Sigmoid colon (tissue), 7 donors: ENCODE data around the gene ANKRD60. TPM values are rescaled to one million over a fixed set of nuclear protein-coding genes. Genes with fewer than 3 reads are reported as not detected.

Experiments used
- DNase-seq: peaks from one replicate; pipeline ENCODE4 v3.0.0-alpha.2; 2019
- H3K27ac ChIP-seq, 4 donors: fragments of 200-600 bp; sonication (generic); one replicate each; pipeline ENCODE4 v1.5.1; 2016 to 2019; ENCODE audit warnings: mild to moderate bottlenecking in 1 of 4
- H3K27me3 ChIP-seq, 3 donors: fragments of 200-600 bp; sonication (generic); one replicate each; pipeline ENCODE4 v1.5.1; 2019; ENCODE audit warnings: mild to moderate bottlenecking in 1 of 3
- H3K36me3 ChIP-seq, 4 donors: fragments of 200-600 bp; sonication (generic); one replicate each; pipeline ENCODE4 v1.5.1; 2016 to 2019
- H3K4me1 ChIP-seq, 4 donors: fragments of 200-600 bp; sonication (generic); one replicate each; pipeline ENCODE4 v1.5.1; 2017 to 2019
- H3K4me3 ChIP-seq, 4 donors: fragments of 200-600 bp; sonication (generic); one replicate each; pipeline ENCODE4 v1.5.1; 2017 to 2019; ENCODE audit warnings: mild to moderate bottlenecking in 2 of 4, moderate library complexity in 1 of 4
- H3K9me3 ChIP-seq, 4 donors: fragments of 200-600 bp in 3 of 4; sonication (generic) in 3 of 4; one replicate each; pipeline versions ENCODE4 v1.5.1 to v1.6.1; 2013 to 2019
- EP300 ChIP-seq, 4 donors: sonication (generic); formaldehyde crosslinking; IDR thresholded peaks; one replicate each; pipeline ENCODE4 v1.6.1; 2017; ENCODE audit warnings: antibody characterized with exemption in 4 of 4
- POLR2A ChIP-seq, 2 donors: fragments of 450-650 bp; IDR thresholded peaks; one replicate each; pipeline ENCODE4 v1.6.1; 2016; ENCODE audit warnings: antibody characterized with exemption in 2 of 2, mild to moderate bottlenecking in 2 of 2, moderate library complexity in 2 of 2
- POLR2AphosphoS5 ChIP-seq, 4 donors: sonication (generic); formaldehyde crosslinking; IDR thresholded peaks; one replicate each; pipeline ENCODE4 v1.6.1; 2017; ENCODE audit warnings: antibody characterized with exemption in 4 of 4
- WGBS, 2 donors: extraction: QIAGEN DNeasy Blood & Tissue Kit; methylation state at CpG; one replicate each; pipeline ENCODE4 v1.1.7; 2013; 5-methylcytosine and 5-hydroxymethylcytosine counted together
- intact Hi-C: fragments of 100-400 bp; cut with DNase I; formaldehyde crosslinking; loops from one replicate; pipeline ENCODE4 v1.15.1; 2023
- polyA plus RNA-seq, 3 donors: library from polyadenylated mRNA; stranded (reverse); fragments of 200-250 nt; gene quantifications; one replicate each; pipeline ENCODE4 v1.2.3, GENCODE V29; 2013
- total RNA-seq, 4 donors: library from RNA; depleted of rRNA; stranded (reverse); fragments of >200 nt; gene quantifications; one replicate each; pipeline ENCODE4 v1.1.0, GENCODE V29; 2016
- TF ChIP-seq, protein P1 (sequence below), 4 experiments: fragments of 450-650 bp in 3 of 4; fragments of 200-600 bp in 1 of 4; IDR thresholded peaks; one replicate each; pipeline ENCODE4 v1.5.1; 2016 to 2019; ENCODE audit warnings: antibody characterized with exemption in 4 of 4, mild to moderate bottlenecking in 3 of 4, moderate library complexity in 2 of 4
- donor health status: healthy with polysubstance abuse.
- donor health status: Bipolar disorder and iron deficiency.
- donor health status: healthy.

The ANKRD60 gene
- total and polyA plus RNA-seq, 7 donors = 0.82 TPM; not detected in 6

DNA sequence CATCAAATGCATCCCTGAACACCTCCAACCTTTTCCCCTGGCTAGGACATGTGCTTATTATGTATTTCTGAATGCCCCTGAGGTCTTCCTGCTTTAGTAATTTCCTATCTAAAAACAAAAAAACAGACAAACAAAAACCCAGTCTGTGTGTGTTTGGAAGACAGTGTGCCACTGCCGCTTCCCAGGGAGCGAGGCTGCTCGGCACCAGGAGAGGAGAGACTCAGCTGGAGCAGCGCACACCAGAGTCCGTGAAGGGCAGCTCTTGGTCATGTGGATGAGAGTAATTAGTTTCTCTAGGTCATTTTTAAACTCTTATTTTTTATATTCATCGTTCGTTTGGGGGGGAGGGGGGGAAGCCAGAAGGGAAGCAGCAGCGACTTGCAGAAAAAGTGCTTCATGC, 10.0 kb upstream of the ANKRD60 start:
- H3K27me3 ChIP-seq = no peaks in the 10 kb centered on the region
- peaks cover 0 to 11% (median 3%) of the 10 kb centered on the region in 4 donors for H3K4me1 ChIP-seq
- H3K36me3 ChIP-seq = peaks cover 9 to 59% (median 22%) of the 10 kb centered on the region in 4 donors
- intact Hi-C loops = loop anchor here (5.0 to 10.0 kb wide), 3 partner anchors 614 to 986 kb away; partner anchors contain the start of genes GNAS and GNAS-AS1
- WGBS, 2 donors = 90 to 92% methylated on average over 8 of the region's 8 CpGs
- no peak overlapping the region for H3K27ac ChIP-seq
- H3K4me3 ChIP-seq = no peak overlapping the region
- DNase-seq = no peak
- no peaks in the 10 kb centered on the region for H3K9me3 ChIP-seq
- no peak for TF ChIP-seq POLR2A (IDR thresholded peaks at IDR 0.05)
- TF ChIP-seq EP300 (IDR thresholded peaks at IDR 0.05) = no peak
- TF ChIP-seq POLR2AphosphoS5 (IDR thresholded peaks at IDR 0.05) = no peak
- TF ChIP-seq, protein P1, sequence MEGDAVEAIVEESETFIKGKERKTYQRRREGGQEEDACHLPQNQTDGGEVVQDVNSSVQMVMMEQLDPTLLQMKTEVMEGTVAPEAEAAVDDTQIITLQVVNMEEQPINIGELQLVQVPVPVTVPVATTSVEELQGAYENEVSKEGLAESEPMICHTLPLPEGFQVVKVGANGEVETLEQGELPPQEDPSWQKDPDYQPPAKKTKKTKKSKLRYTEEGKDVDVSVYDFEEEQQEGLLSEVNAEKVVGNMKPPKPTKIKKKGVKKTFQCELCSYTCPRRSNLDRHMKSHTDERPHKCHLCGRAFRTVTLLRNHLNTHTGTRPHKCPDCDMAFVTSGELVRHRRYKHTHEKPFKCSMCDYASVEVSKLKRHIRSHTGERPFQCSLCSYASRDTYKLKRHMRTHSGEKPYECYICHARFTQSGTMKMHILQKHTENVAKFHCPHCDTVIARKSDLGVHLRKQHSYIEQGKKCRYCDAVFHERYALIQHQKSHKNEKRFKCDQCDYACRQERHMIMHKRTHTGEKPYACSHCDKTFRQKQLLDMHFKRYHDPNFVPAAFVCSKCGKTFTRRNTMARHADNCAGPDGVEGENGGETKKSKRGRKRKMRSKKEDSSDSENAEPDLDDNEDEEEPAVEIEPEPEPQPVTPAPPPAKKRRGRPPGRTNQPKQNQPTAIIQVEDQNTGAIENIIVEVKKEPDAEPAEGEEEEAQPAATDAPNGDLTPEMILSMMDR (IDR thresholded peaks at IDR 0.05) = no peak

DNA sequence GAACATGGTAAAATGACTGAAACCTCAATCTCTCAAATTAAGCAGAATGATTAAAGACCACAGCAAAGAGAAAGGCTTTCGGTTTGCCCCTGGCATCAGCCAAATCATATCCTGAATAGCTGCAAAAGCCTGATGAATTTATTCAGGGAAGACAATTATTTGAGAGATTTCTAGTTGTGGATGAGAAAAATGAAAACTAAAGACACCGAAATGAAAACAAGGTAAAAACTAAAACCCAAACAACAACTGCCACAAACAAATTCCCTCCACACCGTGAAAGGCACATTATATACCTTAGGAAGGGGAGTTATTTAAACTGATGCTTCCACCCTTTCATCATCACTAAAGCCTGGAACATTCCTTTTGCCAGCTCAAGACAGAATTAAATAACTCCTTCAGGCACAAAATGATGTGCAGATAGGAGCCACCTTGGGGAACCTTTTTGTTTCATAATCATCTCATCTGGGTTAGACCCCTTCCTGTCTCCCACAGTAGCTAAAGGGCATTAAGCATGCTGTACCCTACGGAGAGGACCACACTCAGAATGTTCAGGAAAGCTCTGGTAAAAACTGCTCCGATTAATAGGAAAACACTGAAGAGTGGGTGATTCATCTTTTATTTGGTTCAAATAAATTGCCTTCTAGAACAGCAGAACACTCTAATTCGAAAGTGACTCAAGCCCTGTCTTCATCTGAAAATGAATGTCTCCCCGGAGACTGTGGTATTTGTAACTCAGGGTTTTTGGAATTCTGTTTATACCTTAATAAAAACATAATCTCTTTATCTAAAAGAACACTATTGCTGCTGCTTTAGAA, 9.1 kb upstream of the ANKRD60 start:
- Histone ChIP-seq H3K27me3 (no peaks in the 10 kb centered on the region), H3K4me1 (peaks cover 0 to 11% (median 3%) of the 10 kb centered on the region in 4 donors), H3K27ac (peak overlapping the region in 3 of 4 donors; percentile 11 to 38 (median 16)), H3K36me3 (peaks cover 0 to 52% (median 13%) of the 10 kb centered on the region in 4 donors), H3K9me3 (no peaks in the 10 kb centered on the region), H3K4me3 (peak overlapping the region in 2 of 4 donors; percentile 46 to 51)
- 62 to 65% methylated on average over 7 of the region's 7 CpGs for WGBS, 2 donors
- no peak for TF ChIP-seq POLR2AphosphoS5 (IDR thresholded peaks at IDR 0.05)
- TF ChIP-seq POLR2A (IDR thresholded peaks at IDR 0.05) = no peak
- TF ChIP-seq, protein P1 (IDR thresholded peaks at IDR 0.05) = no peak
- TF ChIP-seq EP300 (IDR thresholded peaks at IDR 0.05) = no peak
- intact Hi-C loops = loop anchor here (2.0 to 10.0 kb wide), 6 partner anchors 209 to 987 kb away; partner anchors contain the start of genes GNAS, GNAS-AS1, NPEPL1 and STX16
- DNase-seq = no peak

DNA sequence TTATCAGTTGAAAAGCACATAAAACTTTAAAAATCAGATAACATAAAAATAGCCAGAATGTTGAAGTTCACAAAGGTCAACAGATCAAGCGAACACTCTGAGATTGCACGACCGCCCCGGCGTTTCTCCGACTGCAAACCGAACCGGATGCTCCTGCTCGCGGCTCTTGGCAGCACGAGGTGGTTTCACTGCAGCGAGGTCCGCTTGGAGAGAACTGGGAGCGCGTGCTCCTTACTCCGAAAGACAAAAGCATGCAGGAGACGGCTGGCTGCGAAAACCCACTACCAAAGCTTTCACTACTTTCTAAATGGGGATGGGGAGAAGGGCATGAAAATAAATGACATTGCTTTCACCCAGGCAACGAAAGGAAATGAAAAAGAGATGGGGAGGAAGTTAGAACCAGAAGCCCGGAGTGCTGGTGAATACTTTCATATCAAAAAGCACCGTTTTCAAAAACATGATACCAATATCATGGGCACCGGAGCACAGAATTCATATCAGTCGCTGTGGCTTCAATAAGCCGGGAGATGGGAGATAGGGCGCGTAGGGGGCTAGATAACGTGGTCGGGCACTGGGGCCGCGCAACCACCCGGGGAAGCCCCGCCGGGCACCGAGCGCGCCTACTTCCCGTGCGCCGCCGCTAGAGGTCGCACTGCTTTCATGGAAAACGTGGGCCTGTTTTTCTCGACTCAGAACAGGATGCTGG, 8.3 kb upstream of the ANKRD60 start:
- Histone ChIP-seq H3K4me3 (peak overlapping the region; percentile 15 to 51 (median 40)), H3K9me3 (no peaks in the 10 kb centered on the region), H3K27ac (peak overlapping the region in 3 of 4 donors; percentile 10 to 38 (median 11)), H3K36me3 (peaks cover 0 to 49% (median 10%) of the 10 kb centered on the region in 4 donors), H3K27me3 (no peaks in the 10 kb centered on the region), H3K4me1 (peaks cover 0 to 11% (median 3%) of the 10 kb centered on the region in 4 donors)
- WGBS, 2 donors = 1% methylated on average over 43 of the region's 43 CpGs
- TF ChIP-seq POLR2AphosphoS5 (IDR thresholded peaks at IDR 0.05) = peak in 1 of 4 donors; percentile 17
- TF ChIP-seq, protein P1 (IDR thresholded peaks at IDR 0.05) = peak; percentile 81 to 95 (median 91)
- TF ChIP-seq POLR2A (IDR thresholded peaks at IDR 0.05) = no peak
- no peak for TF ChIP-seq EP300 (IDR thresholded peaks at IDR 0.05)
- peak; percentile 77 for DNase-seq
- intact Hi-C loops = loop anchor here (2.0 to 10.0 kb wide), 6 partner anchors 210 to 988 kb away; partner anchors contain the start of genes GNAS, GNAS-AS1, NPEPL1 and STX16

DNA sequence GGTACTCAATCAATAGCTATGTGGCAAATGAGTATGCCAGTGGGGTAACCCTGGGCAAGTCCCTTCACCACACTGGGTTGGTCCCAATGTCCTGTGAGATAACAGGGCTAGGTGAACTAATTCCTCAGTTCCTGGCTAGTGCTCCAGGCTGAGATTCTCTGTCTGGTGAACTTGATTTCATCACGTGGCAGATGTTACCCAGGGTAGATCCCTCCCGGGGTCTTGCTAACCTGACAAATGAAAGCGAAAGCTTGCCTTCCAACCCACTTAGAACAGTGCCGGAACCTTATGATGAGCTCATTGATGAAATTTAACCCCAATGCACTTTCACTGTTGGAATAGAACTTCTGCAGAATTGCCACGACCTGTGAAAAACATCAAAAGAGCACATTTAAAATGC, 6.6 kb upstream of the ANKRD60 start:
- DNase-seq = no peak
- Histone ChIP-seq H3K36me3 (peaks cover 0 to 38% (median 9%) of the 10 kb centered on the region in 4 donors), H3K9me3 (no peaks in the 10 kb centered on the region), H3K4me1 (peaks cover 0 to 11% (median 3%) of the 10 kb centered on the region in 4 donors), H3K27me3 (no peaks in the 10 kb centered on the region), H3K4me3 (no peak overlapping the region), H3K27ac (no peak overlapping the region)
- intact Hi-C loops = loop anchor here (5.0 to 10.0 kb wide), 3 partner anchors 617 to 990 kb away; partner anchors contain the start of genes GNAS and GNAS-AS1
- 87 to 89% methylated on average over 5 of the region's 5 CpGs for WGBS, 2 donors
- no peak for TF ChIP-seq EP300 (IDR thresholded peaks at IDR 0.05)
- TF ChIP-seq, protein P1 (IDR thresholded peaks at IDR 0.05) = no peak
- no peak for TF ChIP-seq POLR2AphosphoS5 (IDR thresholded peaks at IDR 0.05)
